Thyroid gland (tissue), 4 donors: ENCODE data around the gene PPP1CB. TPM values are rescaled to one million over a fixed set of nuclear protein-coding genes. Genes with fewer than 3 reads are reported as not detected.

Source experiments
- DNase-seq, 2 donors: peaks; one replicate each; pipeline ENCODE4 v3.0.0-alpha.2; 2019
- H3K27ac ChIP-seq, 3 donors: fragments of 200-600 bp; sonication (generic); 1 replicate in 2 of 3; 2 replicates in 1 of 3; pipeline ENCODE4 v1.5.1; 2016 to 2019; ENCODE audit warnings: mild to moderate bottlenecking in 1 of 3, moderate library complexity in 1 of 3
- H3K27me3 ChIP-seq: fragments of 200-600 bp; sonication (generic); one replicate; pipeline ENCODE4 v1.5.1; 2019
- H3K36me3 ChIP-seq, 2 donors: fragments of 200-600 bp; sonication (generic); one replicate each; pipeline ENCODE4 v1.5.1; 2016 to 2019
- H3K4me1 ChIP-seq, 2 donors: fragments of 200-600 bp; sonication (generic); one replicate each; pipeline ENCODE4 v1.5.1; 2017 to 2019
- H3K4me3 ChIP-seq, 3 donors: fragments of 200-600 bp; sonication (generic); replicated peaks in 1 of 3; 1 replicate in 2 of 3; 2 replicates in 1 of 3; pipeline ENCODE4 v1.5.1; 2016; ENCODE audit warnings: mild to moderate bottlenecking in 1 of 3
- H3K9me3 ChIP-seq: fragments of 200-600 bp; sonication (generic); one replicate; pipeline ENCODE4 v1.5.1; 2017
- CTCF ChIP-seq, 6 experiments: fragments of 200-600 bp in 3 of 6; fragments of 450-650 bp in 3 of 6; sonication (generic) in 3 of 6; IDR thresholded peaks; one replicate each; pipeline ENCODE4 v1.5.1; 2016 to 2019; ENCODE audit warnings: antibody characterized with exemption in 6 of 6, mild to moderate bottlenecking in 2 of 6, inconsistent platforms in 1 of 6, moderate library complexity in 1 of 6
- POLR2A ChIP-seq, 2 donors: fragments of 450-650 bp; IDR thresholded peaks; one replicate each; pipeline ENCODE4 v1.6.1; 2017; ENCODE audit warnings: antibody characterized with exemption in 2 of 2, mild to moderate bottlenecking in 2 of 2, moderate library complexity in 1 of 2
- WGBS, 2 donors: methylation state at CpG; one replicate each; pipeline ENCODE4 v1.1.5; 2017; 5-methylcytosine and 5-hydroxymethylcytosine counted together
- intact Hi-C: fragments of 100-400 bp; cut with DNase I; formaldehyde crosslinking; loops from one replicate; pipeline ENCODE4 v1.15.1; 2023
- total RNA-seq, 4 donors: library from RNA; depleted of rRNA; stranded (reverse); fragments of >200 nt; gene quantifications; one replicate each; pipeline ENCODE4 v1.2.3, GENCODE V29; 2016

Gene PPP1CB
- total RNA-seq, 4 donors from 2014 or later = 142 to 229 (median 199) TPM

- WGBS, 2 donors = 93% methylated on average over 3 of the region's 3 CpGs
- TF ChIP-seq CTCF (IDR thresholded peaks at IDR 0.05) (no peak), POLR2A (IDR thresholded peaks at IDR 0.05) (no peak)
- H3K36me3 ChIP-seq = peaks cover 2 to 22% of the 10 kb centered on the region in 2 donors
Measured at GRCh38 chr2:28801726-28802125, 50.1 kb downstream of the PPP1CB start.

GRCh38 chr2:28802975-28803429, 51.4 kb downstream of the PPP1CB start:
- no peaks in the 10 kb centered on the region for H3K9me3 ChIP-seq
- WGBS, 2 donors = 88 to 90% methylated on average over 4 of the region's 4 CpGs
- no peak for DNase-seq
- intact Hi-C loops = no loop called here
- no peaks in the 10 kb centered on the region for H3K27me3 ChIP-seq
- no peak for TF ChIP-seq CTCF (IDR thresholded peaks at IDR 0.05)
- TF ChIP-seq POLR2A (IDR thresholded peaks at IDR 0.05) = no peak
- no peaks in the 10 kb centered on the region for H3K4me1 ChIP-seq
- no peak overlapping the region for H3K27ac ChIP-seq
- H3K36me3 ChIP-seq = peaks cover 2 to 22% of the 10 kb centered on the region in 2 donors
- H3K4me3 ChIP-seq = no peak overlapping the region

More at GRCh38 chr2:28801726-28802125, 50.1 kb downstream of the PPP1CB start:
- no peak overlapping the region for H3K4me3 ChIP-seq
- intact Hi-C loops = no loop called here
- H3K27ac ChIP-seq = no peak overlapping the region
- no peak for DNase-seq
- H3K9me3 ChIP-seq = no peaks in the 10 kb centered on the region
- H3K27me3 ChIP-seq = no peaks in the 10 kb centered on the region
- H3K4me1 ChIP-seq = no peaks in the 10 kb centered on the region

DNA sequence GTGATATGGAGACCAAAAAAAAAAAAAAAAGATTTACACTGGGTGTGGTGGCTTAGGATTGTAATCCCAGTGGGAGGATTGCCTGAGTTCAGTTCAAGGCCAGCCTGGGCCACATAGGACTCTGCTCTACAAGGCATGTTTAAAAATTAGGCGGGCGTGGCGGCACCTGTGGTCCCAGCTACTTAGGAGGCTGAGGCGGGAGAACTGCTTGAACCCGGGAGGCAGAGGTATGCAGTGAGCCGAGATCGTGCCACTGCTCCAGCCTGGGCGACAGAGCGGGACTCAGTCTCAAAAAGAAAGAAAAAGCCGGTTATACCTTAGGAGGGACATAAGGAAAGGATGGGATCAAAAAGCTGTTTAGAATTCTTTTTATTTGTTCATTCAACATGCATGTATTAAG, 58.3 kb downstream of the PPP1CB start:
- no peaks in the 10 kb centered on the region for H3K36me3 ChIP-seq
- intact Hi-C loops = no loop called here
- peaks cover 0 to 14% of the 10 kb centered on the region in 2 donors for H3K4me1 ChIP-seq
- 70 to 73% methylated on average over 10 of the region's 10 CpGs for WGBS, 2 donors
- no peaks in the 10 kb centered on the region for H3K27me3 ChIP-seq
- H3K4me3 ChIP-seq = no peak overlapping the region
- no peak overlapping the region for H3K27ac ChIP-seq
- DNase-seq = no peak
- H3K9me3 ChIP-seq = no peaks in the 10 kb centered on the region
- TF ChIP-seq POLR2A (IDR thresholded peaks at IDR 0.05) = no peak
- TF ChIP-seq CTCF (IDR thresholded peaks at IDR 0.05) = no peak

DNA sequence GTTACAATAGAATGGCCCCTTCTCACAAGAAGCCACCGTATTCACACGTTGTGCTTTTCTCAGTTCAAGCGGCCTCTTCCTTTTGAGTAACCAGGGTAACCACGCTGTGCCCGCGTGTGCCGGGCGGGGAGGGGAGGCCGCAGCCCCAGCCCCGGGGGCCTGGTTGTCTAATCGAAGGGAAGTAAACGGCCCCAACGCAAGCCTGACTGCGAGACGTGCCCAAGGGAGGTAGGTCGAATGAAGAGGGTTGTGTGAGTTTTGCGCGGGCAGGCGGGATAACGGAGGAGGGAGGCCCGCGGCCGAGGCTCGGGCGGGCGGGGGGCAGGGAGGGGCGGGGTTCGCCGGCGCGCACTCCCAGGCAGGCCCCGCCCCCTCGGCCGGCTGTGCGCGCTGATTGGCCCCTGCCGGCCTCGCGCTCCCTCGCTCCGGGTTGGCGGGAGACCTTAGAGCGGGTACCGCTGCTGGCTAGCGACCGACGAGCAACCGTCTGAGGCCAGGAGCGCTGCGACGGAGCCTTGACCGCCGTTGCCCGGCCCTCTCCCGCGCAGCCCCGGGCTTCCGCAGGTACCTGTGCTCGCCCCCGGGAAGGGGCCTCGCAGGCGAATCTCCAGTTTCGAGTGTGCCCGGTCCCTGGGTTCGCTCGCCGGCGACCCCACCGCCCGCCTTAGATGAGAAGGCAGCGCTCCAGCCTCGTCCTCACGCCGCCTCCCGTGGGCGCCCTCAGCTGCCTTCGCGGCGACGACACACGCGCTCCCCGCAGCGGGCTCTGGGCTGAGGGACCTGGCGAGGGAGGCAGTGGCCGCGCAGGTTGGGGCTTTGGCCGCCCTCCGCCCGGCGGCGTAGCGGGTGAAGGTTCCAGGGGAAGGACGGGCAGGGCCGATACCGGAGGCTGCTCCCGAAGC, 59.0 kb downstream of the PPP1CB start, which contains the start of gene SPDYA:
Gene SPDYA (plus strand): TSS at position 451 of the 902 bp plus-strand sequence. CDS start 5,181 bp downstream, outside the sequence.
- intact Hi-C loops = no loop called here
- H3K27ac ChIP-seq = no peak within 1 kb of the TSS
- WGBS, 2 donors = 5 to 15% methylated on average over 16 to 27 of the region's 97 CpGs

More for the DNA sequence above, 59.0 kb downstream of the PPP1CB start, which contains the start of gene SPDYA:
- Histone ChIP-seq H3K4me1 (peaks cover 0 to 14% of the 10 kb centered on the region in 2 donors), H3K36me3 (no peaks in the 10 kb centered on the region), H3K27me3 (no peaks in the 10 kb centered on the region), H3K4me3 (peak within 1 kb of the TSS in 1 of 3 donors; percentile 28), H3K9me3 (no peaks in the 10 kb centered on the region)
- DNase-seq = peak; percentile 55 to 63
- TF ChIP-seq CTCF (IDR thresholded peaks at IDR 0.05) (no peak), POLR2A (IDR thresholded peaks at IDR 0.05) (no peak)
